ENCODE results near the gene CRHR1.

The CRHR1 gene

GRCh38 chr17:45870342-45870974 is 86.3 kb downstream of the CRHR1 start:
- no peak for DNase-seq

GRCh38 chr17:45871718-45872117 is 87.6 kb downstream of the CRHR1 start:
- DNase-seq, result no peak

- no peak for DNase-seq
Observed at GRCh38 chr17:45873728-45874127, 89.6 kb downstream of the CRHR1 start.

GRCh38 chr17:45874151-45874550 is 90.0 kb downstream of the CRHR1 start:
- no peak for DNase-seq

- DNase-seq, result no peak
Observed at GRCh38 chr17:45876539-45876938, 92.4 kb downstream of the CRHR1 start.

GRCh38 chr17:45877467-45877866 is 93.3 kb downstream of the CRHR1 start:
- DNase-seq, result no peak

GRCh38 chr17:45883063-45883462 is 98.9 kb downstream of the CRHR1 start:
- no peak for DNase-seq
